GM21786 (cell line): ENCODE results near the gene KLHL30.

ENCODE experiments used
- ATAC-seq: cut with Tn5 transposase; IDR thresholded peaks from one replicate; pipeline ENCODE4 v1.9.1; 2021; ENCODE audit not compliant: unreplicated experiment

The KLHL30 gene

GRCh38 chr2:238172439-238172838 is 34.0 kb downstream of the KLHL30 start:
- no peak for ATAC-seq

- no peak for ATAC-seq
Measured at GRCh38 chr2:238173692-238174091, 35.2 kb downstream of the KLHL30 start.

- no peak for ATAC-seq
Measured at GRCh38 chr2:238174291-238174690, 35.8 kb downstream of the KLHL30 start.

GRCh38 chr2:238174701-238175100 is 36.2 kb downstream of the KLHL30 start:
- ATAC-seq, result no peak

- ATAC-seq, result no peak
Measured at GRCh38 chr2:238176613-238177012, 38.1 kb downstream of the KLHL30 start.

- no peak for ATAC-seq
Measured at GRCh38 chr2:238180554-238180953, 42.1 kb downstream of the KLHL30 start.

GRCh38 chr2:238182362-238182761 is 43.9 kb downstream of the KLHL30 start:
- no peak for ATAC-seq

- no peak for ATAC-seq
Measured at GRCh38 chr2:238183821-238184220, 45.4 kb downstream of the KLHL30 start.

- ATAC-seq, result no peak
Measured at GRCh38 chr2:238187618-238188548, 49.4 kb downstream of the KLHL30 start.

GRCh38 chr2:238190445-238190844 is 52.0 kb downstream of the KLHL30 start:
- no peak for ATAC-seq
